ENCODE results near the gene RHBDL1.
A peak's percentile ranks its signal among the peaks of the same experiment; 100 is the strongest.

Gene RHBDL1

DNA sequence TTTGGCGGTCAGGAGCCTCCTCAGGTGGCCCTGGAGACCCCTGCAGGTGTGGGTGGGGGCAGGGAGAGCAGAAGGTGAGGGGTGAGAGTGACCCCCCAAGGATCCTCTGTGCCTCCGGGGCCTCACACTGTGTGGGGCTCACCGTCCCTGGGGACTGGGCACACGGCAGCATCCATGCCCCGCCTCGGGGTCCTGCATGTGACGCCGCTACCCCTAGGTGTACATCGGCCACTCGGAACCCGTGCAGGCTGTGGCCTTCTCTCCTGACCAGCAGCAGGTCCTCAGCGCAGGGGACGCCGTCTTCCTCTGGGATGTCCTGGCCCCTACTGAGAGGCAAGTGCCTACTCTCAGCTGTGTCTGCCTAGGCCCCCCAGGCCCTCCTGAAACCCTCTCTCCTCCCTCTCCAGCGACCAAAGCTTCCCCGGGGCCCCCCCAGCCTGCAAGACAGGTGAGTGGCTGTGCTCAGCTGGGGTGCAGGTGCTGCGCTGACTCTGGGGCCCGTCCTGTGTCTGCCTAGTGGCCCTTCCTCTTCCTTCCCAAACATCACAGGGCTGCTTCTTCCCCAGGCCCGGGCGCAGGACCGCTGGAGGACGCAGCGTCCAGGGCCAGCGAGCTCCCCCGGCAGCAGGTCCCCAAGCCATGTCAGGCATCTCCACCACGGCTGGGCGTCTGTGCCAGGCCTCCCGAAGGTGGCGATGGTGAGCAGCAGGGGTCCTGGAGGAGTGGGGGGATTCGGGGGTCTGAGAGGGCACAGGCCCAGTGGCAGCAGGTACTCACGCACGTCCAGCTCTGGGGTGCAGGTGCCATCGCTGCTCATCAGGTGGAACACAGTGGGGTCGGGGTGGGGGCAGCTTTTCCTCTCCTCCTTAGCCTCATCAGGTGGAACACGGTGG is 16.5 kb upstream of the RHBDL1 start:
- H3K4me3 ChIP-seq (ENCODE audit: low read depth, low read length): no peak overlapping the region
- no peak for DNase-seq (ENCODE audit: low read depth)
- peak; percentile 4 for TF ChIP-seq CTCF (conservative IDR thresholded peaks at IDR 0.05; ENCODE audit: low read depth, low read length)

DNA sequence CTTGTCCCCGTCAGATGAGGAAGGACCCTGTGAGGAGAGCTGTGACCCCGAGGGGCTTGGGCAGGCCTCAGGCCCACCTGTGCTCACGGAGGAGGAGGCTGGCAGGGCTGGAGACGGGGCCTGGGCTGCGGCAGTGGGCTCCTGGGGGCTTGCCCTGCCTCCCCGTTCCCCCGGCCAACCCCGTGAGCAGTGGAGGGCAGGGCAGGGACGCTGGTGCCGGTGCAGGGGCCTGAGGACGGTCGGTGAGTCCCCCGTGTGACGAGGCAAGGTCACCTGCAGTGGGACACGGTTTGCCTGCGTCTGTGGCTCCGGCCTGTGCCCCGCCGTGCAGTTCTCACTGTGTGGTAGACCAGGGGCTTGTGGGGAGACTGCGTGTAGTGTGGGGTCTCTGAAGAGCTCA is 15.9 kb upstream of the RHBDL1 start:
- H3K4me3 ChIP-seq (ENCODE audit: low read depth, low read length): no peak overlapping the region
- DNase-seq (ENCODE audit: low read depth): no peak
- no peak for TF ChIP-seq CTCF (conservative IDR thresholded peaks at IDR 0.05; ENCODE audit: low read depth, low read length)

DNA sequence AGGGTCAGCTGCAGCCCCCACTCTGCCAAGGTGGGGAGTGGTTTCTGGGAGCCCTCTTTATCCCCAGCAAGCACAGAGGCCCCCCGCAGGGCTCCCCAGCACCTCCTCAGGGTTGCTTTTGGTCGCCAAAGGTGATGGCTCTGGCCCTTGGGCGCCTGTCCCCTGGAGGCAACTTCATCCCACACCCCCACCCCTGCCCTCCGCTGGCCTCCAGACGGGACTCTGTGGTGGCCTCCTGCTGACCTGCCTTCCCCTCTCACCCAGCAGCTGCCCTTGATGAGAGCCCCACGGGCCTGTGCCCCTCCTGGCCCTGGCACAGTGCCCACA is 15.4 kb upstream of the RHBDL1 start:
- no peak overlapping the region for H3K4me3 ChIP-seq (ENCODE audit: low read depth, low read length)
- DNase-seq (ENCODE audit: low read depth): no peak
- TF ChIP-seq CTCF (conservative IDR thresholded peaks at IDR 0.05; ENCODE audit: low read depth, low read length): no peak

- DNase-seq (ENCODE audit: low read depth): peak; percentile 78
- H3K4me3 ChIP-seq (ENCODE audit: low read depth, low read length): no peak overlapping the region
- peak; percentile 57 for TF ChIP-seq CTCF (conservative IDR thresholded peaks at IDR 0.05; ENCODE audit: low read depth, low read length)
Observed at GRCh38 chr16:660459-661183, 14.8 kb upstream of the RHBDL1 start.

GRCh38 chr16:661184-661821 is 14.2 kb upstream of the RHBDL1 start:
- TF ChIP-seq CTCF (conservative IDR thresholded peaks at IDR 0.05; ENCODE audit: low read depth, low read length): no peak
- no peak overlapping the region for H3K4me3 ChIP-seq (ENCODE audit: low read depth, low read length)
- DNase-seq (ENCODE audit: low read depth): no peak

- TF ChIP-seq CTCF (conservative IDR thresholded peaks at IDR 0.05; ENCODE audit: low read depth, low read length): no peak
- DNase-seq (ENCODE audit: low read depth): no peak
- no peak overlapping the region for H3K4me3 ChIP-seq (ENCODE audit: low read depth, low read length)
Observed at GRCh38 chr16:662095-662494, 13.4 kb upstream of the RHBDL1 start.
